Suppressor macrophage treated with lipopolysaccharide for 4 hours (primary cell): ENCODE measurements around the gene FBXW12.

Source experiments
- DNase-seq: peaks from one replicate; pipeline ENCODE4 v3.0.0-alpha.2; 2020

The FBXW12 gene

GRCh38 chr3:48423883-48424695 is 52.1 kb downstream of the FBXW12 start:
- no peak for DNase-seq

- DNase-seq: no peak
Measured at GRCh38 chr3:48425281-48425812, 53.3 kb downstream of the FBXW12 start.

GRCh38 chr3:48426401-48426909 is 54.4 kb downstream of the FBXW12 start:
- no peak for DNase-seq

- DNase-seq: no peak
Measured at GRCh38 chr3:48426944-48427629, 55.1 kb downstream of the FBXW12 start.

- no peak for DNase-seq
Measured at GRCh38 chr3:48427630-48427962, 55.6 kb downstream of the FBXW12 start.

GRCh38 chr3:48428088-48428571 is 56.1 kb downstream of the FBXW12 start:
- DNase-seq: no peak

GRCh38 chr3:48428572-48429316 is 56.7 kb downstream of the FBXW12 start:
- DNase-seq: no peak

- peak; percentile 47 for DNase-seq
Measured at GRCh38 chr3:48429317-48429959, 57.4 kb downstream of the FBXW12 start.

GRCh38 chr3:48429960-48430707 is 58.1 kb downstream of the FBXW12 start, which contains the start of gene PLXNB1:
Gene PLXNB1 (minus strand): TSS chr3:48430086. CDS start chr3:48424611, 5,475 bp downstream.
- no peak for DNase-seq

- no peak for DNase-seq
Measured at GRCh38 chr3:48430708-48431101, 58.7 kb downstream of the FBXW12 start.

- no peak for DNase-seq
Measured at GRCh38 chr3:48431224-48432029, 59.4 kb downstream of the FBXW12 start.

GRCh38 chr3:48432411-48433371 is 60.7 kb downstream of the FBXW12 start:
- no peak for DNase-seq

- no peak for DNase-seq
Measured at GRCh38 chr3:48433472-48434118, 61.6 kb downstream of the FBXW12 start.

GRCh38 chr3:48434591-48435222 is 62.7 kb downstream of the FBXW12 start:
- DNase-seq: no peak

- no peak for DNase-seq
Measured at GRCh38 chr3:48435223-48435595, 63.2 kb downstream of the FBXW12 start.

GRCh38 chr3:48435774-48436476 is 63.9 kb downstream of the FBXW12 start:
- peak; percentile 88 for DNase-seq

GRCh38 chr3:48436477-48436787 is 64.4 kb downstream of the FBXW12 start:
- DNase-seq: no peak

- DNase-seq: no peak
Measured at GRCh38 chr3:48436855-48437254, 64.8 kb downstream of the FBXW12 start.
